ENCODE results near the gene HBEGF.

HBEGF gene

DNA sequence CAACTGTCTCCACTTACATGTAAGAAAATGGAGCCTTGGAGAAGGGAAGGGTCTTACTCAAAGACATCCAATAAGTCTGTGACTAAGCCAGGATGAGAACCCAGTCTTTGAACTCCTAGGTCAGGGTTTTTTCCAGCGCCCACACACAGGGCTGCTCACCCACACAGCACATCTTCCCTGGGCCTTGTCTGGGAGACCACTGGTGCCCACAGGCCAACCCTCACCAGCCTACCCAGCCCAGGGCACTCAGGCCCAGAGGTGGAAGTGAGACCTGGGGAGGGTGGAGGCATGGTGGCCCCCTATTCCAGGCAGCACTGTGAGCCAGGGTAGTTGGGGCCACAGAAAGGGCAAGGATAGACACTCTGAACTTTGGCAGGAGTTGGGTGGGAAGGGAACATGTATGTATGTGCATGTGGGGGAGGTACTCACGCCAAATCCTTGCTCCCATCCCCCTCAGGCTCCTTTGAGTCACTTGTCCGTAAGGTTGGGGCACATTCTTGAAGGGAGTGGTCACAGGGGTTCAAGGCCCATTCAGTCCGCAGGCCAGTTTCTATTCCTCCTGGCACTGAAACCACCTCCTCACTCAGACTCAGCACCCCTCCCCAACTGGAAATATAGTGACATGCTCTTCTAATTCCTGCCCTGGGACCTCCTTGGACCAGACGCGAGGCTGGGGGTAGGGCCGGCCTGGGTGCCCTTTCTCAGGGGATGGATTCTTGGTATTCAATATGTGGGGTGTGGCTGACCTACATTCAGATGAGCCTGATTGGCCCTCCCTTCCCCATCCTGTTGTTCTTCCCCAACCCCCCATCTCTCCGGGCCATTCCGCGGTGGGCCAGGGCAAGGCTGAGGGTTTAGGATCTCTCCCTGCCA is 10.7 kb upstream of the HBEGF start:
- DNase-seq (ENCODE audit: low read depth in 1 of 2, low spot score in 1 of 2): no peak
- TF ChIP-seq, protein P1, sequence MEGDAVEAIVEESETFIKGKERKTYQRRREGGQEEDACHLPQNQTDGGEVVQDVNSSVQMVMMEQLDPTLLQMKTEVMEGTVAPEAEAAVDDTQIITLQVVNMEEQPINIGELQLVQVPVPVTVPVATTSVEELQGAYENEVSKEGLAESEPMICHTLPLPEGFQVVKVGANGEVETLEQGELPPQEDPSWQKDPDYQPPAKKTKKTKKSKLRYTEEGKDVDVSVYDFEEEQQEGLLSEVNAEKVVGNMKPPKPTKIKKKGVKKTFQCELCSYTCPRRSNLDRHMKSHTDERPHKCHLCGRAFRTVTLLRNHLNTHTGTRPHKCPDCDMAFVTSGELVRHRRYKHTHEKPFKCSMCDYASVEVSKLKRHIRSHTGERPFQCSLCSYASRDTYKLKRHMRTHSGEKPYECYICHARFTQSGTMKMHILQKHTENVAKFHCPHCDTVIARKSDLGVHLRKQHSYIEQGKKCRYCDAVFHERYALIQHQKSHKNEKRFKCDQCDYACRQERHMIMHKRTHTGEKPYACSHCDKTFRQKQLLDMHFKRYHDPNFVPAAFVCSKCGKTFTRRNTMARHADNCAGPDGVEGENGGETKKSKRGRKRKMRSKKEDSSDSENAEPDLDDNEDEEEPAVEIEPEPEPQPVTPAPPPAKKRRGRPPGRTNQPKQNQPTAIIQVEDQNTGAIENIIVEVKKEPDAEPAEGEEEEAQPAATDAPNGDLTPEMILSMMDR (IDR thresholded peaks at IDR 0.05; ENCODE audit: insufficient read depth, low read length): no peak
- TF ChIP-seq SPI1 (IDR thresholded peaks at IDR 0.05; ENCODE audit: borderline replicate concordance, low read depth) (no peak), POLR2AphosphoS5 (IDR thresholded peaks at IDR 0.05; ENCODE audit: low read depth) (no peak), REST (IDR thresholded peaks at IDR 0.05; ENCODE audit: insufficient replicate concordance, low read depth) (no peak), GABPA (IDR thresholded peaks at IDR 0.05; ENCODE audit: low read depth) (no peak)
- no peak overlapping the region for H3K4me3 ChIP-seq (replicated peaks; ENCODE audit: insufficient read depth, low read length)
- no peak overlapping the region for H3K27ac ChIP-seq (replicated peaks)
- no peaks in the 10 kb centered on the region for H3K27me3 ChIP-seq (ENCODE audit: insufficient read depth, poor library complexity, severe bottlenecking)

DNA sequence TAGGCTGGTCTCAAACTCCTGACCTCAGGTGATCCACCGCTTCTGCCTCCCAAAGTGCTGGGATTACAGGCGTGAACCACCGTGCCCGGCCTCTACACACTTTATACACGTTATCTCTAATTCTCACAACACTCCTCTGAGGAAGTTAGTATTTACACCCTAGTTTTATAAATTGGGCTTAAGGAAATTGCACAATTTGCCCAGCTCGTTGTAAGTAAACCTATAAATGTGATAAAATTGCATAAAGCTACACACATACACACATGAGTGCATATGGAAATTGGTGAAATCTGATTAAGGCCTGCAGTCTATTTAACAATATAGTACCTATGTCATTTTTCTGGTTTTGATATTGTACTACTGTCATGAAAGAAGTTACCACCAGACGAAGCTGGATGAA is 9.1 kb upstream of the HBEGF start:
- Histone ChIP-seq H3K27me3 (ENCODE audit: insufficient read depth, poor library complexity, severe bottlenecking) (no peaks in the 10 kb centered on the region), H3K4me3 (replicated peaks; ENCODE audit: insufficient read depth, low read length) (no peak overlapping the region), H3K27ac (replicated peaks) (no peak overlapping the region)
- peak; percentile 14 to 52 for DNase-seq (ENCODE audit: low read depth in 1 of 2, low spot score in 1 of 2)
- TF ChIP-seq SPI1 (IDR thresholded peaks at IDR 0.05; ENCODE audit: borderline replicate concordance, low read depth) (no peak), REST (IDR thresholded peaks at IDR 0.05; ENCODE audit: insufficient replicate concordance, low read depth) (no peak), POLR2AphosphoS5 (IDR thresholded peaks at IDR 0.05; ENCODE audit: low read depth) (no peak), GABPA (IDR thresholded peaks at IDR 0.05; ENCODE audit: low read depth) (no peak)
- TF ChIP-seq, protein P1 (IDR thresholded peaks at IDR 0.05; ENCODE audit: insufficient read depth, low read length): no peak

- Histone ChIP-seq H3K4me3 (replicated peaks; ENCODE audit: insufficient read depth, low read length) (no peak overlapping the region), H3K27me3 (ENCODE audit: insufficient read depth, poor library complexity, severe bottlenecking) (no peaks in the 10 kb centered on the region), H3K27ac (replicated peaks) (no peak overlapping the region)
- DNase-seq (ENCODE audit: low read depth in 1 of 2, low spot score in 1 of 2): peak; percentile 52 to 74
- TF ChIP-seq GABPA (IDR thresholded peaks at IDR 0.05; ENCODE audit: low read depth): no peak
- TF ChIP-seq, protein P1 (IDR thresholded peaks at IDR 0.05; ENCODE audit: insufficient read depth, low read length): peak; percentile 84
Observed at GRCh38 chr5:140351609-140352334, 5.4 kb upstream of the HBEGF start.

All from HL-60 (cell line).